Vagina (tissue), 2 donors: ENCODE results near the gene FUT6.

Experiments used
- CTCF ChIP-seq, 3 experiments: fragments of 450-650 bp in 2 of 3; fragments of 200-600 bp in 1 of 3; sonication (generic) in 1 of 3; IDR thresholded peaks; one replicate each; pipeline ENCODE4 v1.5.1; 2017 to 2019; ENCODE audit warnings: antibody characterized with exemption in 3 of 3, mild to moderate bottlenecking in 2 of 3, moderate library complexity in 2 of 3
- POLR2A ChIP-seq, 2 donors: fragments of 450-650 bp; IDR thresholded peaks; one replicate each; pipeline ENCODE4 v1.6.1; 2017; ENCODE audit warnings: antibody characterized with exemption in 2 of 2, mild to moderate bottlenecking in 2 of 2, moderate library complexity in 2 of 2
- POLR2AphosphoS5 ChIP-seq, 2 donors: sonication (generic); formaldehyde crosslinking; IDR thresholded peaks; one replicate each; pipeline ENCODE4 v1.9.0; 2017; ENCODE audit warnings: antibody characterized with exemption in 2 of 2, mild to moderate bottlenecking in 2 of 2, low read depth in 1 of 2; ENCODE audit not compliant: insufficient read depth in 1 of 2

- no peak for TF ChIP-seq POLR2AphosphoS5 (IDR thresholded peaks at IDR 0.05; ENCODE audit: insufficient read depth in 1 of 2, low read depth in 1 of 2)
- TF ChIP-seq CTCF (IDR thresholded peaks at IDR 0.05), result no peak
- TF ChIP-seq POLR2A (IDR thresholded peaks at IDR 0.05), result no peak
Measured at GRCh38 chr19:5880196-5880595, 40.7 kb upstream of the FUT6 start.
